Measurements from ENCODE around the gene HK3.

DNA sequence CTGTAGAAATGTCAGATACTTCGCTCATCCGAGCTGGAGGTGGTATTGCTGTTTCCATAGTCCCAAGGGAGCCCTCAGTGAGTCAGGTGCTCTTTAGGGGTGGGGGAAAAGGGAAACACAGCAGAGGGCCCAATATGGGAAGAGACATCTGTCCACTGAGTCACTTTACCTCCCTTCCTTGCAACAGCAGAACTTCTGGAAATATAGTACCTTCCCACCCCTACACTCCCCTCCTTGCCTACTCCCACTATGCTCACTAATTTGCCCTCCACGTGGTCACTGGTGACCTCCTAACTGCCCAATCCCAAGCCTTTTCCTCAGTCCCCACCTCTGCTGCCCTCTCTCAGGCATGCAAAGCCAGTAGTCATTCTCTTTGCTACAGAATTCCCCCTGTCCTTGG lies 1.9 kb downstream of the HK3 start:
- TF ChIP-seq, protein P1, sequence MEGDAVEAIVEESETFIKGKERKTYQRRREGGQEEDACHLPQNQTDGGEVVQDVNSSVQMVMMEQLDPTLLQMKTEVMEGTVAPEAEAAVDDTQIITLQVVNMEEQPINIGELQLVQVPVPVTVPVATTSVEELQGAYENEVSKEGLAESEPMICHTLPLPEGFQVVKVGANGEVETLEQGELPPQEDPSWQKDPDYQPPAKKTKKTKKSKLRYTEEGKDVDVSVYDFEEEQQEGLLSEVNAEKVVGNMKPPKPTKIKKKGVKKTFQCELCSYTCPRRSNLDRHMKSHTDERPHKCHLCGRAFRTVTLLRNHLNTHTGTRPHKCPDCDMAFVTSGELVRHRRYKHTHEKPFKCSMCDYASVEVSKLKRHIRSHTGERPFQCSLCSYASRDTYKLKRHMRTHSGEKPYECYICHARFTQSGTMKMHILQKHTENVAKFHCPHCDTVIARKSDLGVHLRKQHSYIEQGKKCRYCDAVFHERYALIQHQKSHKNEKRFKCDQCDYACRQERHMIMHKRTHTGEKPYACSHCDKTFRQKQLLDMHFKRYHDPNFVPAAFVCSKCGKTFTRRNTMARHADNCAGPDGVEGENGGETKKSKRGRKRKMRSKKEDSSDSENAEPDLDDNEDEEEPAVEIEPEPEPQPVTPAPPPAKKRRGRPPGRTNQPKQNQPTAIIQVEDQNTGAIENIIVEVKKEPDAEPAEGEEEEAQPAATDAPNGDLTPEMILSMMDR (IDR thresholded peaks at IDR 0.05), result no peak
- no peak for TF ChIP-seq POLR2A (IDR thresholded peaks at IDR 0.05)

Measured in right lobe of liver (tissue), 4 donors.